ENCODE results near the gene AK9. TPM values are rescaled to one million over a fixed set of nuclear protein-coding genes. Genes with fewer than 3 reads are reported as not detected.

The AK9 gene
- total and polyA plus RNA-seq, 9 of the 15 experiments (the other 6 are each of a cell fraction or from before 2014, with no cell fraction given) = 0.59 to 1.9 (median 1.2) TPM

DNA sequence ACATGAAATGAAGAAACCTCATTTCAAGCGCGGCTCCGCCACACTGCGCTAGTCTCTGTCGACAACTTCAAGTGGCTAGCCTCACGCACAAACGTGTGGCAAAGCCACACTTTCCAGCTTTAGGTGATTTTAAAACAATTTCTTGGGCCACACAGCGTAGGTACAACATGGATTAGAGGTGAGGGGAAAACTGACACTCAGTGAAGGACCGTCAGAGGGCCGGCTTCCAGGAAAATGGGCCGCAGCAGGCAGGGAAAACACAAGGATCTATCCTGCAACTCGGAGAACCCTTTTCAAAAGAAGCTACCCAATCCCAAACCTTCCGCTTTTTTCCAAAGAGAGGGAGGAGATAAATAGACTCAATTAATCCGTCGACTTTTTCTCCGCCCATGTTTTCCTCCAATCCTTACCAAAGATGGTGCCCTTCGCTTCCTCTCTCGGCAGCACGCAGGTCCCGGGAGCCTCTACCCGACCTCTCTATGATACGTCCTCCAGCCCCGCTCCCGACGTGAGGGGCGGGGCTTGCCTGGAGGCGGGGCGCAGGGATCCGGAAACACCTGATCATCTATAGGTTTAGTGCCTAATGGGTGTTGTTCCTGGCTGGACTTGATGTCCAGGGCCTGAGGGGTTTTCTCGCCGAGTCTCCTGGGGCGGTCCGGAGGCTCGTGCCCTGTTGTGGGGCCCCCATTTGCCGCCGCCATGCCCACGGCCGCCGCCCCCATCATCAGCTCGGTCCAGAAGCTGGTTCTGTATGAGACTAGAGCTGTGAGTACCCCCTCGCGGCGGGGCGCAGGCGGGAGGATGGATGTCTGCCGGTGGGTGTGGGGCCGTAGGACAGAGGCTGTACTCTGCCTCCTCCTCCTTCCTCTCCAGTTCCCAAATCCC lies at the start of gene AK9, which contains the start of gene FIG4 (continued):
- no peak for TF ChIP-seq ZNF561 (CRISPR knock-in tag; conservative IDR thresholded peaks at IDR 0.05)
- TF ChIP-seq RAD21 (CRISPR knock-in tag; conservative IDR thresholded peaks at IDR 0.05 in 1 of 2, IDR thresholded peaks at IDR 0.05 in 1 of 2) = peak; percentile 42 to 46; a peak in 3 of 4 replicates
- no peak for TF ChIP-seq ZNF134 (CRISPR knock-in tag; conservative IDR thresholded peaks at IDR 0.05)
- TF ChIP-seq, protein P1, sequence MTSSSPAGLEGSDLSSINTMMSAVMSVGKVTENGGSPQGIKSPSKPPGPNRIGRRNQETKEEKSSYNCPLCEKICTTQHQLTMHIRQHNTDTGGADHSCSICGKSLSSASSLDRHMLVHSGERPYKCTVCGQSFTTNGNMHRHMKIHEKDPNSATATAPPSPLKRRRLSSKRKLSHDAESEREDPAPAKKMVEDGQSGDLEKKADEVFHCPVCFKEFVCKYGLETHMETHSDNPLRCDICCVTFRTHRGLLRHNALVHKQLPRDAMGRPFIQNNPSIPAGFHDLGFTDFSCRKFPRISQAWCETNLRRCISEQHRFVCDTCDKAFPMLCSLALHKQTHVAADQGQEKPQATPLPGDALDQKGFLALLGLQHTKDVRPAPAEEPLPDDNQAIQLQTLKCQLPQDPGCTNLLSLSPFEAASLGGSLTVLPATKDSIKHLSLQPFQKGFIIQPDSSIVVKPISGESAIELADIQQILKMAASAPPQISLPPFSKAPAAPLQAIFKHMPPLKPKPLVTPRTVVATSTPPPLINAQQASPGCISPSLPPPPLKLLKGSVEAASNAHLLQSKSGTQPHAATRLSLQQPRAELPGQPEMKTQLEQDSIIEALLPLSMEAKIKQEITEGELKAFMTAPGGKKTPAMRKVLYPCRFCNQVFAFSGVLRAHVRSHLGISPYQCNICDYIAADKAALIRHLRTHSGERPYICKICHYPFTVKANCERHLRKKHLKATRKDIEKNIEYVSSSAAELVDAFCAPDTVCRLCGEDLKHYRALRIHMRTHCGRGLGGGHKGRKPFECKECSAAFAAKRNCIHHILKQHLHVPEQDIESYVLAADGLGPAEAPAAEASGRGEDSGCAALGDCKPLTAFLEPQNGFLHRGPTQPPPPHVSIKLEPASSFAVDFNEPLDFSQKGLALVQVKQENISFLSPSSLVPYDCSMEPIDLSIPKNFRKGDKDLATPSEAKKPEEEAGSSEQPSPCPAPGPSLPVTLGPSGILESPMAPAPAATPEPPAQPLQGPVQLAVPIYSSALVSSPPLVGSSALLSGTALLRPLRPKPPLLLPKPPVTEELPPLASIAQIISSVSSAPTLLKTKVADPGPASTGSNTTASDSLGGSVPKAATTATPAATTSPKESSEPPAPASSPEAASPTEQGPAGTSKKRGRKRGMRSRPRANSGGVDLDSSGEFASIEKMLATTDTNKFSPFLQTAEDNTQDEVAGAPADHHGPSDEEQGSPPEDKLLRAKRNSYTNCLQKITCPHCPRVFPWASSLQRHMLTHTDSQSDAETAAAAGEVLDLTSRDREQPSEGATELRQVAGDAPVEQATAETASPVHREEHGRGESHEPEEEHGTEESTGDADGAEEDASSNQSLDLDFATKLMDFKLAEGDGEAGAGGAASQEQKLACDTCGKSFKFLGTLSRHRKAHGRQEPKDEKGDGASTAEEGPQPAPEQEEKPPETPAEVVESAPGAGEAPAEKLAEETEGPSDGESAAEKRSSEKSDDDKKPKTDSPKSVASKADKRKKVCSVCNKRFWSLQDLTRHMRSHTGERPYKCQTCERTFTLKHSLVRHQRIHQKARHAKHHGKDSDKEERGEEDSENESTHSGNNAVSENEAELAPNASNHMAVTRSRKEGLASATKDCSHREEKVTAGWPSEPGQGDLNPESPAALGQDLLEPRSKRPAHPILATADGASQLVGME (CRISPR knock-in tag; IDR thresholded peaks at IDR 0.05) = peak; percentile 71
- TF ChIP-seq, protein P2, sequence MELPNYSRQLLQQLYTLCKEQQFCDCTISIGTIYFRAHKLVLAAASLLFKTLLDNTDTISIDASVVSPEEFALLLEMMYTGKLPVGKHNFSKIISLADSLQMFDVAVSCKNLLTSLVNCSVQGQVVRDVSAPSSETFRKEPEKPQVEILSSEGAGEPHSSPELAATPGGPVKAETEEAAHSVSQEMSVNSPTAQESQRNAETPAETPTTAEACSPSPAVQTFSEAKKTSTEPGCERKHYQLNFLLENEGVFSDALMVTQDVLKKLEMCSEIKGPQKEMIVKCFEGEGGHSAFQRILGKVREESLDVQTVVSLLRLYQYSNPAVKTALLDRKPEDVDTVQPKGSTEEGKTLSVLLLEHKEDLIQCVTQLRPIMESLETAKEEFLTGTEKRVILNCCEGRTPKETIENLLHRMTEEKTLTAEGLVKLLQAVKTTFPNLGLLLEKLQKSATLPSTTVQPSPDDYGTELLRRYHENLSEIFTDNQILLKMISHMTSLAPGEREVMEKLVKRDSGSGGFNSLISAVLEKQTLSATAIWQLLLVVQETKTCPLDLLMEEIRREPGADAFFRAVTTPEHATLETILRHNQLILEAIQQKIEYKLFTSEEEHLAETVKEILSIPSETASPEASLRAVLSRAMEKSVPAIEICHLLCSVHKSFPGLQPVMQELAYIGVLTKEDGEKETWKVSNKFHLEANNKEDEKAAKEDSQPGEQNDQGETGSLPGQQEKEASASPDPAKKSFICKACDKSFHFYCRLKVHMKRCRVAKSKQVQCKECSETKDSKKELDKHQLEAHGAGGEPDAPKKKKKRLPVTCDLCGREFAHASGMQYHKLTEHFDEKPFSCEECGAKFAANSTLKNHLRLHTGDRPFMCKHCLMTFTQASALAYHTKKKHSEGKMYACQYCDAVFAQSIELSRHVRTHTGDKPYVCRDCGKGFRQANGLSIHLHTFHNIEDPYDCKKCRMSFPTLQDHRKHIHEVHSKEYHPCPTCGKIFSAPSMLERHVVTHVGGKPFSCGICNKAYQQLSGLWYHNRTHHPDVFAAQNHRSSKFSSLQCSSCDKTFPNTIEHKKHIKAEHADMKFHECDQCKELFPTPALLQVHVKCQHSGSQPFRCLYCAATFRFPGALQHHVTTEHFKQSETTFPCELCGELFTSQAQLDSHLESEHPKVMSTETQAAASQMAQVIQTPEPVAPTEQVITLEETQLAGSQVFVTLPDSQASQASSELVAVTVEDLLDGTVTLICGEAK (IDR thresholded peaks at IDR 0.05) = 0 out of 2 replicates have a peak, but pooled peaks have one; percentile 16
- TF ChIP-seq, protein P2 (CRISPR knock-in tag; IDR thresholded peaks at IDR 0.05) = no peak
- TF ChIP-seq ZNF77 (CRISPR knock-in tag; IDR thresholded peaks at IDR 0.05) = no peak
- TF ChIP-seq, protein P3, sequence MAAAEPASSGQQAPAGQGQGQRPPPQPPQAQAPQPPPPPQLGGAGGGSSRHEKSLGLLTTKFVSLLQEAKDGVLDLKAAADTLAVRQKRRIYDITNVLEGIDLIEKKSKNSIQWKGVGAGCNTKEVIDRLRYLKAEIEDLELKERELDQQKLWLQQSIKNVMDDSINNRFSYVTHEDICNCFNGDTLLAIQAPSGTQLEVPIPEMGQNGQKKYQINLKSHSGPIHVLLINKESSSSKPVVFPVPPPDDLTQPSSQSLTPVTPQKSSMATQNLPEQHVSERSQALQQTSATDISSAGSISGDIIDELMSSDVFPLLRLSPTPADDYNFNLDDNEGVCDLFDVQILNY (CRISPR knock-in tag; IDR thresholded peaks at IDR 0.05) = no peak
- TF ChIP-seq RNF2 (IDR thresholded peaks at IDR 0.05) = no peak

Measured in K562 (cell line).